A549 (cell line): ENCODE data around the gene IHH. TPM values are rescaled to one million over a fixed set of nuclear protein-coding genes. Genes with fewer than 3 reads are reported as not detected.

Experiments
- ATAC-seq, 2 experiments: fragments of 200-7000 bp in 1 of 2; fragments of >200 bp in 1 of 2; cut with Nextera tagmentation in 1 of 2; cut with Tn5 transposase in 1 of 2; 3 replicates each; pipeline versions ENCODE4 v1.8.0 to v1.9.1; 2018 to 2020; ENCODE audit warnings: mild to moderate bottlenecking in 1 of 2, moderate library complexity in 1 of 2
- CTCF ChIA-PET: fragments of 300-600 bp; sonication (Branson Sonifier 250); formaldehyde crosslinking; extraction: SDS; loops from one replicate; lab custom pipeline; 2021; ENCODE audit warnings: antibody characterized with exemption, inconsistent platforms; lab: Yijun Ruan, JAX
- POLR2A ChIA-PET: fragments of 350-600 bp; formaldehyde crosslinking; extraction: SDS; loops from one replicate; lab custom pipeline; 2021; ENCODE audit warnings: antibody characterized with exemption, inconsistent platforms; lab: Yijun Ruan, JAX
- DNase-seq, 2 experiments: peaks; one replicate each; pipeline versions ENCODE4 v3.0.0 to v3.0.0-alpha.2; 2011 to 2016; ENCODE audit warnings: low read depth in 1 of 2, low spot score in 1 of 2
- FAIRE-seq: peaks from 2 replicates; lab custom pipeline; 2011; peaks lifted over from hg19 to GRCh38; lab: Jason Lieb, UNC
- H3K27ac ChIP-seq, 2 experiments: fragments of >200 bp; sonication (Bioruptor Twin); formaldehyde crosslinking; 3 replicates each; pipeline ENCODE4 v1.5.1; 2016 to 2017
- H3K4me1 ChIP-seq: fragments of >200 bp; sonication (Bioruptor Twin); formaldehyde crosslinking; 3 replicates; pipeline ENCODE4 v1.6.1; 2016
- H3K4me2 ChIP-seq: fragments of >200 bp; sonication (Bioruptor Twin); formaldehyde crosslinking; 3 replicates; pipeline ENCODE4 v1.6.1; 2016
- H3K4me3 ChIP-seq: fragments of >200 bp; sonication (Bioruptor Twin); formaldehyde crosslinking; 3 replicates; pipeline ENCODE4 v1.5.1; 2016
- H3K9me3 ChIP-seq: fragments of >200 bp; sonication (Bioruptor Twin); formaldehyde crosslinking; 3 replicates; pipeline ENCODE4 v1.6.1; 2016
- EHMT2 ChIP-seq: fragments of 200-600 bp; sonication (generic); IDR thresholded peaks from 2 replicates; pipeline ENCODE4 v1.6.1; 2016; ENCODE audit warnings: antibody characterized with exemption, low read depth, mild to moderate bottlenecking, moderate library complexity
- ESRRA ChIP-seq: fragments of 150-350 bp; IDR thresholded peaks from 2 replicates; pipeline ENCODE4 v1.6.1; 2014; ENCODE audit warnings: mild to moderate bottlenecking, low read length, borderline replicate concordance
- GATA3 ChIP-seq: IDR thresholded peaks from 2 replicates; pipeline ENCODE4 v1.6.1; 2012; ENCODE audit warnings: borderline replicate concordance
- HDAC2 ChIP-seq: fragments of 200-600 bp; sonication (generic); IDR thresholded peaks from 2 replicates; pipeline ENCODE4 v1.6.1; 2016
- HEYL ChIP-seq: fragments of 250-450 bp; sonication (Bioruptor Pico); IDR thresholded peaks from 2 replicates; pipeline ENCODE4 v1.8.0; 2021; ENCODE audit warnings: mild to moderate bottlenecking, moderate library complexity
- KDM5A ChIP-seq: fragments of 200-600 bp; sonication (generic); IDR thresholded peaks from 2 replicates; pipeline ENCODE4 v1.6.1; 2016; ENCODE audit warnings: antibody characterized with exemption, mild to moderate bottlenecking
- MYC ChIP-seq: IDR thresholded peaks from 2 replicates; pipeline ENCODE4 v1.6.1; 2012; ENCODE audit warnings: mild to moderate bottlenecking, inconsistent platforms, low read length, improper control_type of control experiment, borderline replicate concordance
- NPAS2 ChIP-seq: fragments of 250-450 bp; sonication (Bioruptor Pico); IDR thresholded peaks from 2 replicates; pipeline ENCODE4 v1.8.0; 2022; ENCODE audit warnings: mild to moderate bottlenecking, moderate library complexity, borderline replicate concordance
- PHF8 ChIP-seq: fragments of 200-600 bp; sonication (generic); IDR thresholded peaks from 2 replicates; pipeline ENCODE4 v1.6.1; 2016; ENCODE audit warnings: low read depth, mild to moderate bottlenecking, antibody characterized with exemption, moderate library complexity, borderline replicate concordance
- RAD21 ChIP-seq, 2 experiments: fragments of >200 bp in 1 of 2; sonication (Bioruptor Twin) in 1 of 2; formaldehyde crosslinking in 1 of 2; IDR thresholded peaks in 1 of 2; conservative IDR thresholded peaks in 1 of 2; 2 replicates in 1 of 2; 3 replicates in 1 of 2; pipeline ENCODE4 v1.6.1; 2012 to 2018; ENCODE audit warnings: inconsistent platforms in 1 of 2
- RNF2 ChIP-seq: fragments of 200-600 bp; sonication (generic); IDR thresholded peaks from 2 replicates; pipeline ENCODE4 v1.6.1; 2016; ENCODE audit warnings: low read depth, mild to moderate bottlenecking, antibody characterized with exemption, moderate library complexity, borderline replicate concordance
- SMC3 ChIP-seq: fragments of >200 bp; sonication (Bioruptor Twin); formaldehyde crosslinking; IDR thresholded peaks from 3 replicates; pipeline ENCODE4 v1.6.1; 2018; ENCODE audit warnings: inconsistent platforms
- ZSCAN20 ChIP-seq: fragments of 250-450 bp; sonication (Bioruptor Pico); IDR thresholded peaks from 2 replicates; pipeline ENCODE4 v1.8.0; 2022; ENCODE audit warnings: mild to moderate bottlenecking, moderate library complexity
- WGBS: methylation state at CpG from one replicate; pipeline ENCODE4 v1.1.6; 2017; ENCODE audit errors: missing lambda C conversion rate; 5-methylcytosine and 5-hydroxymethylcytosine counted together
- polyA plus RNA-seq, 4 experiments: library from polyadenylated mRNA; depleted of rRNA in 3 of 4; stranded (reverse); fragments of >200 nt; fragmentation: RNase III in 1 of 4; extraction: RNeasy Plus Mini Kit Qiagen cat#74134 plus additional on column Dnase treatment in 1 of 4; gene quantifications; 2 replicates in 3 of 4; 3 replicates in 1 of 4; pipeline ENCODE4 v1.2.3, GENCODE V29; 2011 to 2017
- TF ChIP-seq, protein P1 (sequence below): fragments of 250-450 bp; sonication (Bioruptor Pico); IDR thresholded peaks from 2 replicates; pipeline ENCODE4 v1.5.0; 2020; ENCODE audit warnings: low read depth, mild to moderate bottlenecking, moderate library complexity
- TF ChIP-seq, protein P2 (sequence below): IDR thresholded peaks from 2 replicates; pipeline ENCODE4 v1.6.1; 2012
- TF ChIP-seq, protein P3 (sequence below): fragments of 150-350 bp; IDR thresholded peaks from 2 replicates; pipeline ENCODE4 v1.6.1; 2014; ENCODE audit warnings: low read depth, mild to moderate bottlenecking, low read length
- TF ChIP-seq, protein P4 (sequence below): fragments of >200 bp; sonication (Bioruptor Twin); formaldehyde crosslinking; IDR thresholded peaks from 3 replicates; pipeline ENCODE4 v1.6.1; 2016
- TF ChIP-seq, protein P5 (sequence below): fragments of >200 bp; sonication (Bioruptor Twin); formaldehyde crosslinking; IDR thresholded peaks from 3 replicates; pipeline ENCODE4 v1.5.1; 2016

Gene IHH
- polyA plus RNA-seq, 2 of the 4 experiments (the other 2 are of a cell fraction): 0.13 TPM; not detected in 1

DNA sequence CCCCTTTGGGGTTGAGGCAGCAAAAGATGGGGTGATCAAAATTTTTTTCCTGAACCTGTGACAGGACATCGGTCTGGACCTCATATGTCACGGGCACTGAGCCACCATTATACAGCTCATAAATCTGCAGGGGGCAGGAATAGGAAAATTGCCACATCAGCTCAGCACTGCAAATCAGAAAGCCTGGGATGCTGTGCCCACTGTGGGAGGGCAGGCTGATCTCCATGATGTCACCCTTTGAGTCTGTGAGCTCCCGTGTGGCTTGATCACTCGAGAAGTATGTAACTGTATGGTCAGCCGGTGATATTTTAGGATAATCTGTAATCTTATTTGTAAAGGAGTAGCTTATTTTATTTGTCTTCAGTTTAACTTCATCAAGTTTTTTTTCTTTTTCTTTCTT lies 49.8 kb downstream of the IHH start:
- no peak overlapping the region for H3K4me3 ChIP-seq
- no peak for DNase-seq
- H3K9me3 ChIP-seq: no peaks in the 10 kb centered on the region
- ChIA-PET POLR2A (no interaction called here), CTCF (interaction anchor here (0.7 to 2.9 kb wide), 15 partner anchors 9 to 220 kb away, joined by 3 to 20 read pairs (median 5); no protein-coding TSS in a partner anchor)
- H3K27ac ChIP-seq: no peak overlapping the region
- TF ChIP-seq ESRRA: no peak
- no peak for TF ChIP-seq HEYL
- TF ChIP-seq, protein P1, sequence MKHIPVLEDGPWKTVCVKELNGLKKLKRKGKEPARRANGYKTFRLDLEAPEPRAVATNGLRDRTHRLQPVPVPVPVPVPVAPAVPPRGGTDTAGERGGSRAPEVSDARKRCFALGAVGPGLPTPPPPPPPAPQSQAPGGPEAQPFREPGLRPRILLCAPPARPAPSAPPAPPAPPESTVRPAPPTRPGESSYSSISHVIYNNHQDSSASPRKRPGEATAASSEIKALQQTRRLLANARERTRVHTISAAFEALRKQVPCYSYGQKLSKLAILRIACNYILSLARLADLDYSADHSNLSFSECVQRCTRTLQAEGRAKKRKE (CRISPR knock-in tag): no peak
- no peak for TF ChIP-seq EHMT2
- TF ChIP-seq PHF8: no peak
- TF ChIP-seq KDM5A: no peak
- TF ChIP-seq, protein P2, sequence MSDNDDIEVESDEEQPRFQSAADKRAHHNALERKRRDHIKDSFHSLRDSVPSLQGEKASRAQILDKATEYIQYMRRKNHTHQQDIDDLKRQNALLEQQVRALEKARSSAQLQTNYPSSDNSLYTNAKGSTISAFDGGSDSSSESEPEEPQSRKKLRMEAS: no peak
- no peak for TF ChIP-seq GATA3
- TF ChIP-seq, protein P3, sequence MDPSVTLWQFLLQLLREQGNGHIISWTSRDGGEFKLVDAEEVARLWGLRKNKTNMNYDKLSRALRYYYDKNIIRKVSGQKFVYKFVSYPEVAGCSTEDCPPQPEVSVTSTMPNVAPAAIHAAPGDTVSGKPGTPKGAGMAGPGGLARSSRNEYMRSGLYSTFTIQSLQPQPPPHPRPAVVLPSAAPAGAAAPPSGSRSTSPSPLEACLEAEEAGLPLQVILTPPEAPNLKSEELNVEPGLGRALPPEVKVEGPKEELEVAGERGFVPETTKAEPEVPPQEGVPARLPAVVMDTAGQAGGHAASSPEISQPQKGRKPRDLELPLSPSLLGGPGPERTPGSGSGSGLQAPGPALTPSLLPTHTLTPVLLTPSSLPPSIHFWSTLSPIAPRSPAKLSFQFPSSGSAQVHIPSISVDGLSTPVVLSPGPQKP: no peak
- TF ChIP-seq MYC: no peak
- TF ChIP-seq NPAS2 (CRISPR knock-in tag): no peak
- TF ChIP-seq, protein P4, sequence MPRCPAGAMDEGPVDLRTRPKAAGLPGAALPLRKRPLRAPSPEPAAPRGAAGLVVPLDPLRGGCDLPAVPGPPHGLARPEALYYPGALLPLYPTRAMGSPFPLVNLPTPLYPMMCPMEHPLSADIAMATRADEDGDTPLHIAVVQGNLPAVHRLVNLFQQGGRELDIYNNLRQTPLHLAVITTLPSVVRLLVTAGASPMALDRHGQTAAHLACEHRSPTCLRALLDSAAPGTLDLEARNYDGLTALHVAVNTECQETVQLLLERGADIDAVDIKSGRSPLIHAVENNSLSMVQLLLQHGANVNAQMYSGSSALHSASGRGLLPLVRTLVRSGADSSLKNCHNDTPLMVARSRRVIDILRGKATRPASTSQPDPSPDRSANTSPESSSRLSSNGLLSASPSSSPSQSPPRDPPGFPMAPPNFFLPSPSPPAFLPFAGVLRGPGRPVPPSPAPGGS: no peak
- no peak for ATAC-seq
- no peak overlapping the region for H3K4me2 ChIP-seq
- WGBS: 64% methylated on average over 5 of the region's 5 CpGs
- no peaks in the 10 kb centered on the region for H3K4me1 ChIP-seq
- no peak for FAIRE-seq

DNA sequence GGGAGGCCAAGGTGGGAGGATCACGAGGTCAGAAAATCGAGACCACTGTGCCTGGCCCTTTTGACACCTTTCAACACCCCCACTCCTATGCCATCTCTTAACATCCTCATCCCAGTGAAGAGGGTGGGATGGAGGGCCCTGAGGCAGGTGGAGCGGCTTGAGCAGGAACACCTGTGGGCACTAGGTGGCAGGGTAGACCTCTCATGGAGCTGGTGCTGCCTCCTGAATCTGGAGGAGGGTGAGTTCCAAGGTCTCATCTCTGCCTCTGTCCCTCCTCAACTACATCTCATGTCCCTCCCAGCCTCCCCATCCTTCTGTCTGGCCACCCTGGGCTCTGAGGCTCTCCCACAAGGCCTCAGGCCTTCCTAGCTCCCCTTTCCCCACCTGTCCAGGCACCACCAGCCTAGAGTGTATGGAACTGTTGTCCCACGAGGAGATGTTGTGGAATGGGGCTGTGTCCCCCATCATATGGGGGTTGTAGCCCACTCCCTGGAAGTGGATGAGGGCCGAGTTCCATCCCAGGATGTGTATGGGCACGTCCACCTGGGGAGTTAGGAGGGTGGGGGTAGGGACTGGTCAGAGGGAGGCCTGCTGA lies 50.5 kb downstream of the IHH start:
- DNase-seq (peak; percentile 56 to 64), ATAC-seq (peak; percentile 93 to 96), FAIRE-seq (no peak)
- Histone ChIP-seq H3K27ac (no peak overlapping the region), H3K4me3 (no peak overlapping the region), H3K9me3 (no peaks in the 10 kb centered on the region), H3K4me2 (no peak overlapping the region), H3K4me1 (no peaks in the 10 kb centered on the region)
- POLR2A ChIA-PET: no interaction called here
- TF ChIP-seq SMC3 (0 out of 3 replicates have a peak, but pooled peaks have one; percentile 28), RNF2 (no peak), RAD21 (conservative IDR thresholded peaks at IDR 0.05 in 1 of 2, IDR thresholded peaks at IDR 0.05 in 1 of 2) (peak; percentile 32 to 59; a peak in 3 of 5 replicates)
- TF ChIP-seq, protein P5, sequence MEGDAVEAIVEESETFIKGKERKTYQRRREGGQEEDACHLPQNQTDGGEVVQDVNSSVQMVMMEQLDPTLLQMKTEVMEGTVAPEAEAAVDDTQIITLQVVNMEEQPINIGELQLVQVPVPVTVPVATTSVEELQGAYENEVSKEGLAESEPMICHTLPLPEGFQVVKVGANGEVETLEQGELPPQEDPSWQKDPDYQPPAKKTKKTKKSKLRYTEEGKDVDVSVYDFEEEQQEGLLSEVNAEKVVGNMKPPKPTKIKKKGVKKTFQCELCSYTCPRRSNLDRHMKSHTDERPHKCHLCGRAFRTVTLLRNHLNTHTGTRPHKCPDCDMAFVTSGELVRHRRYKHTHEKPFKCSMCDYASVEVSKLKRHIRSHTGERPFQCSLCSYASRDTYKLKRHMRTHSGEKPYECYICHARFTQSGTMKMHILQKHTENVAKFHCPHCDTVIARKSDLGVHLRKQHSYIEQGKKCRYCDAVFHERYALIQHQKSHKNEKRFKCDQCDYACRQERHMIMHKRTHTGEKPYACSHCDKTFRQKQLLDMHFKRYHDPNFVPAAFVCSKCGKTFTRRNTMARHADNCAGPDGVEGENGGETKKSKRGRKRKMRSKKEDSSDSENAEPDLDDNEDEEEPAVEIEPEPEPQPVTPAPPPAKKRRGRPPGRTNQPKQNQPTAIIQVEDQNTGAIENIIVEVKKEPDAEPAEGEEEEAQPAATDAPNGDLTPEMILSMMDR: peak; percentile 38; the same call in 2 of the 3 replicates
- WGBS: 2% methylated on average over 6 of the region's 6 CpGs
- CTCF ChIA-PET: interaction anchor here (0.6 to 3.0 kb wide), 17 partner anchors 8 to 483 kb away, joined by 3 to 20 read pairs (median 5); no protein-coding TSS in a partner anchor

DNA sequence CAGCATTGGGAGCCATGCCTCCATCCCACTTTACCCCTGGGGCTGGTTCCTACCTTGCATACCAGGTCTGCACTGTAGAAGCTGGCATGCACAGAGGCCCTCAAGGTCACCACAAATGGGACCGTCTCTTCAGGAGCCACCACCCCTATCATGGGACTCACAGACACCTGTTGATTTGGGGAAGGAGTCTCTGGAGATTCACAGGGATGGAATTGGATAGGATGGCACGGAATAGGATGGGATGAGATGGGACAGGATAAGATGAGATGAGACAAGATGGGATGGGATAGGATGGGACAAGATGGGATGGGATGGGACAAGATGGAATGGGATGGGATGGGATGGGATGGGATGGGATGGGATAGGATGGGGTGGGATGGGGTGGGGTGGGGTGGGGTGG lies 51.4 kb downstream of the IHH start:
- Histone ChIP-seq H3K4me1 (no peaks in the 10 kb centered on the region), H3K9me3 (no peaks in the 10 kb centered on the region), H3K4me2 (no peak overlapping the region), H3K27ac (no peak overlapping the region)
- CTCF ChIA-PET: interaction anchor here (0.7 to 3.0 kb wide), 6 partner anchors 10 to 110 kb away, joined by 3 to 18 read pairs (median 12); no protein-coding TSS in a partner anchor
- POLR2A ChIA-PET: no interaction called here
- ATAC-seq (no peak), DNase-seq (no peak)
- TF ChIP-seq ZSCAN20 (no peak), RNF2 (no peak), HEYL (no peak), HDAC2 (no peak), PHF8 (no peak)
- TF ChIP-seq, all 56 proteins: peak for 0
- H3K4me3 ChIP-seq: no peak overlapping the region
- WGBS: 19% methylated on average over 2 of the region's 2 CpGs
- no peak for FAIRE-seq
